ENCODE data around the gene IFNGR2.

Gene IFNGR2

DNA sequence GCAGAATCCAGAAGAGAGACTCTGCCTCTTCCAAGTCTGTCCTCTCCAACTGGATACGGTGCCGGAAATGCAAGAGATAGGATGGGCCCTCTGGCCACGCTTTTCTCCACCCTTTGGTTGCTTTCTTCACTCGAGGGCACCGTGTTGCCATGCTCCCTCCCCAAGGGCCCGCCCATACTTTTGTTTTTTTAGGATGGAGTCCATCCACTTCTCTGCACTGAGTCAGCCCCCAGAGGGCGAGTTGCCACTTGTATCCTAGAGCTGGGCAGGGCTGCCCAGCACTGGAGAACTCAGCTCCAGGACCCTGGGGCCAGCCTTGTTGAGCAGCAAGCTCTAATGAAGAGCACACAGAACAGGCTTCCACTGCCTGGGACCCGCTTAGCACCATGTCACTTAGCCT lies 25.5 kb downstream of the IFNGR2 start:
- ATAC-seq: peak; percentile 18; the same call in 2 of the 3 replicates
- TF ChIP-seq, protein P1, sequence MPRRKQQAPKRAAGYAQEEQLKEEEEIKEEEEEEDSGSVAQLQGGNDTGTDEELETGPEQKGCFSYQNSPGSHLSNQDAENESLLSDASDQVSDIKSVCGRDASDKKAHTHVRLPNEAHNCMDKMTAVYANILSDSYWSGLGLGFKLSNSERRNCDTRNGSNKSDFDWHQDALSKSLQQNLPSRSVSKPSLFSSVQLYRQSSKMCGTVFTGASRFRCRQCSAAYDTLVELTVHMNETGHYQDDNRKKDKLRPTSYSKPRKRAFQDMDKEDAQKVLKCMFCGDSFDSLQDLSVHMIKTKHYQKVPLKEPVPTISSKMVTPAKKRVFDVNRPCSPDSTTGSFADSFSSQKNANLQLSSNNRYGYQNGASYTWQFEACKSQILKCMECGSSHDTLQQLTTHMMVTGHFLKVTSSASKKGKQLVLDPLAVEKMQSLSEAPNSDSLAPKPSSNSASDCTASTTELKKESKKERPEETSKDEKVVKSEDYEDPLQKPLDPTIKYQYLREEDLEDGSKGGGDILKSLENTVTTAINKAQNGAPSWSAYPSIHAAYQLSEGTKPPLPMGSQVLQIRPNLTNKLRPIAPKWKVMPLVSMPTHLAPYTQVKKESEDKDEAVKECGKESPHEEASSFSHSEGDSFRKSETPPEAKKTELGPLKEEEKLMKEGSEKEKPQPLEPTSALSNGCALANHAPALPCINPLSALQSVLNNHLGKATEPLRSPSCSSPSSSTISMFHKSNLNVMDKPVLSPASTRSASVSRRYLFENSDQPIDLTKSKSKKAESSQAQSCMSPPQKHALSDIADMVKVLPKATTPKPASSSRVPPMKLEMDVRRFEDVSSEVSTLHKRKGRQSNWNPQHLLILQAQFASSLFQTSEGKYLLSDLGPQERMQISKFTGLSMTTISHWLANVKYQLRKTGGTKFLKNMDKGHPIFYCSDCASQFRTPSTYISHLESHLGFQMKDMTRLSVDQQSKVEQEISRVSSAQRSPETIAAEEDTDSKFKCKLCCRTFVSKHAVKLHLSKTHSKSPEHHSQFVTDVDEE (CRISPR knock-in tag; IDR thresholded peaks at IDR 0.05): no peak
- TF ChIP-seq ZNF8 (CRISPR knock-in tag; IDR thresholded peaks at IDR 0.05): no peak
- no peak for TF ChIP-seq ISL1 (CRISPR knock-in tag; IDR thresholded peaks at IDR 0.05)
- no peak for TF ChIP-seq RARB (CRISPR knock-in tag; IDR thresholded peaks at IDR 0.05)
- TF ChIP-seq, protein P2, sequence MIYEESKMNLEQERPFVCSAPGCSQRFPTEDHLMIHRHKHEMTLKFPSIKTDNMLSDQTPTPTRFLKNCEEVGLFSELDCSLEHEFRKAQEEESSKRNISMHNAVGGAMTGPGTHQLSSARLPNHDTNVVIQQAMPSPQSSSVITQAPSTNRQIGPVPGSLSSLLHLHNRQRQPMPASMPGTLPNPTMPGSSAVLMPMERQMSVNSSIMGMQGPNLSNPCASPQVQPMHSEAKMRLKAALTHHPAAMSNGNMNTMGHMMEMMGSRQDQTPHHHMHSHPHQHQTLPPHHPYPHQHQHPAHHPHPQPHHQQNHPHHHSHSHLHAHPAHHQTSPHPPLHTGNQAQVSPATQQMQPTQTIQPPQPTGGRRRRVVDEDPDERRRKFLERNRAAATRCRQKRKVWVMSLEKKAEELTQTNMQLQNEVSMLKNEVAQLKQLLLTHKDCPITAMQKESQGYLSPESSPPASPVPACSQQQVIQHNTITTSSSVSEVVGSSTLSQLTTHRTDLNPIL (CRISPR knock-in tag; IDR thresholded peaks at IDR 0.05; ENCODE audit: low read depth): no peak
- TF ChIP-seq ZC3H10 (CRISPR knock-in tag; IDR thresholded peaks at IDR 0.05): no peak
- TF ChIP-seq, protein P3, sequence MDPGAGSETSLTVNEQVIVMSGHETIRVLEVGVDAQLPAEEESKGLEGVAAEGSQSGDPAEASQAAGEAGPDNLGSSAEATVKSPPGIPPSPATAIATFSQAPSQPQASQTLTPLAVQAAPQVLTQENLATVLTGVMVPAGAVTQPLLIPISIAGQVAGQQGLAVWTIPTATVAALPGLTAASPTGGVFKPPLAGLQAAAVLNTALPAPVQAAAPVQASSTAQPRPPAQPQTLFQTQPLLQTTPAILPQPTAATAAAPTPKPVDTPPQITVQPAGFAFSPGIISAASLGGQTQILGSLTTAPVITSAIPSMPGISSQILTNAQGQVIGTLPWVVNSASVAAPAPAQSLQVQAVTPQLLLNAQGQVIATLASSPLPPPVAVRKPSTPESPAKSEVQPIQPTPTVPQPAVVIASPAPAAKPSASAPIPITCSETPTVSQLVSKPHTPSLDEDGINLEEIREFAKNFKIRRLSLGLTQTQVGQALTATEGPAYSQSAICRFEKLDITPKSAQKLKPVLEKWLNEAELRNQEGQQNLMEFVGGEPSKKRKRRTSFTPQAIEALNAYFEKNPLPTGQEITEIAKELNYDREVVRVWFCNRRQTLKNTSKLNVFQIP (CRISPR knock-in tag; IDR thresholded peaks at IDR 0.05; ENCODE audit: borderline replicate concordance, low read depth): no peak
- TF ChIP-seq ZFP30 (CRISPR knock-in tag; IDR thresholded peaks at IDR 0.05): no peak
- no peak for TF ChIP-seq ZNF70 (CRISPR knock-in tag; IDR thresholded peaks at IDR 0.05)

DNA sequence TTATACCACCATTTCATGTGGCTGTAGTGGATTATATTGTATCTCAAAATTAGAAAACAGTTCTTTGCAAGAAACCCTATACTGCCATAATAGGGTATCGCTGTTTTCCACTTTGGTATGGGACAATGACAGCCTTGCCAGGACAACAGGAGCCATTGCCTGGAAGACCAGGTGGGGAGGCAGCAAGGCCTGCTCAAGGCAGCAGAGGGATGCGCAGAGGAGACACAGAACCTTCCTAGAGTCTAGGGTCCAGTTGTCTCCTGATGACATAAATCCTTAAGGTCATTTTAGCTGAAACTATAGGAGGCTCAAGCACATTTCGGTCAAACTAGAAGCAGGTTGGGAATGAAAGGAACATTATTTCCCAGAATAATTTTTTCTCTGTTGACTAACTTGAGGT lies 27.6 kb downstream of the IFNGR2 start:
- TF ChIP-seq ESRRG (CRISPR knock-in tag; IDR thresholded peaks at IDR 0.05): no peak
- TF ChIP-seq, protein P2 (CRISPR knock-in tag; IDR thresholded peaks at IDR 0.05; ENCODE audit: low read depth): no peak
- TF ChIP-seq, protein P3 (CRISPR knock-in tag; IDR thresholded peaks at IDR 0.05; ENCODE audit: borderline replicate concordance, low read depth): no peak
- no peak for TF ChIP-seq ARNTL (CRISPR knock-in tag; IDR thresholded peaks at IDR 0.05; ENCODE audit: borderline replicate concordance, low read depth)
- TF ChIP-seq, protein P4, sequence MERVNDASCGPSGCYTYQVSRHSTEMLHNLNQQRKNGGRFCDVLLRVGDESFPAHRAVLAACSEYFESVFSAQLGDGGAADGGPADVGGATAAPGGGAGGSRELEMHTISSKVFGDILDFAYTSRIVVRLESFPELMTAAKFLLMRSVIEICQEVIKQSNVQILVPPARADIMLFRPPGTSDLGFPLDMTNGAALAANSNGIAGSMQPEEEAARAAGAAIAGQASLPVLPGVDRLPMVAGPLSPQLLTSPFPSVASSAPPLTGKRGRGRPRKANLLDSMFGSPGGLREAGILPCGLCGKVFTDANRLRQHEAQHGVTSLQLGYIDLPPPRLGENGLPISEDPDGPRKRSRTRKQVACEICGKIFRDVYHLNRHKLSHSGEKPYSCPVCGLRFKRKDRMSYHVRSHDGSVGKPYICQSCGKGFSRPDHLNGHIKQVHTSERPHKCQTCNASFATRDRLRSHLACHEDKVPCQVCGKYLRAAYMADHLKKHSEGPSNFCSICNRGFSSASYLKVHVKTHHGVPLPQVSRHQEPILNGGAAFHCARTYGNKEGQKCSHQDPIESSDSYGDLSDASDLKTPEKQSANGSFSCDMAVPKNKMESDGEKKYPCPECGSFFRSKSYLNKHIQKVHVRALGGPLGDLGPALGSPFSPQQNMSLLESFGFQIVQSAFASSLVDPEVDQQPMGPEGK (CRISPR knock-in tag; IDR thresholded peaks at IDR 0.05; ENCODE audit: borderline replicate concordance): no peak
- TF ChIP-seq GLIS3 (CRISPR knock-in tag; IDR thresholded peaks at IDR 0.05): no peak
- ATAC-seq: no peak

DNA sequence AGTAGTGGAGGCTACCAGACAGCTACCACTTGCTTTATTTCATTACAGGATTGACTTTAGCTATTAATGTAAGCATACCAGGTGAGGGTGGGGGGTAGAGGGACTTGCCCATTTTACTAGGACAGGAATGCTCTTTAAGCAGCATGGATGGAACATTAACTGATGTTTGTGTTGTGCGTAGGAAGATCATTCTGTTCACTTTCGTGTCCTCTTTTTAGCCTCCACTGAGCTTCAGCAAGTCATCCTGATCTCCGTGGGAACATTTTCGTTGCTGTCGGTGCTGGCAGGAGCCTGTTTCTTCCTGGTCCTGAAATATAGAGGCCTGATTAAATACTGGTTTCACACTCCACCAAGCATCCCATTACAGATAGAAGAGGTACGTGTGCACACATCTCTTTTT lies 29.3 kb downstream of the IFNGR2 start:
- TF ChIP-seq ARNTL (CRISPR knock-in tag; IDR thresholded peaks at IDR 0.05; ENCODE audit: borderline replicate concordance, low read depth) (no peak), ZNF8 (CRISPR knock-in tag; IDR thresholded peaks at IDR 0.05) (no peak), SNAI2 (CRISPR knock-in tag; IDR thresholded peaks at IDR 0.05) (no peak), BACH2 (CRISPR knock-in tag; IDR thresholded peaks at IDR 0.05; ENCODE audit: borderline replicate concordance) (no peak), ESRRG (CRISPR knock-in tag; IDR thresholded peaks at IDR 0.05) (no peak), TCF4 (CRISPR knock-in tag; IDR thresholded peaks at IDR 0.05; ENCODE audit: borderline replicate concordance) (no peak), CSDC2 (CRISPR knock-in tag; IDR thresholded peaks at IDR 0.05) (no peak), ZNF70 (CRISPR knock-in tag; IDR thresholded peaks at IDR 0.05) (no peak)
- TF ChIP-seq, protein P4 (CRISPR knock-in tag; IDR thresholded peaks at IDR 0.05; ENCODE audit: borderline replicate concordance): no peak
- TF ChIP-seq, protein P2 (CRISPR knock-in tag; IDR thresholded peaks at IDR 0.05; ENCODE audit: low read depth): no peak
- TF ChIP-seq, protein P1 (CRISPR knock-in tag; IDR thresholded peaks at IDR 0.05): no peak
- ATAC-seq: no peak
